ENCODE results near the gene NEK6. TPM values are rescaled to one million over a fixed set of nuclear protein-coding genes. Genes with fewer than 3 reads are reported as not detected.

Gene NEK6
- total and polyA plus RNA-seq, 2 of the 8 experiments (the other 6 are each of a cell fraction or from before 2014, with no cell fraction given) = 17.7 to 19.7 TPM

GRCh38 chr9:124368692-124369091 is 110.9 kb downstream of the NEK6 start:
- H2BK120ac ChIP-seq (replicated peaks; ENCODE audit: low read depth, low read length) = no peak overlapping the region
- H2AFZ ChIP-seq (ENCODE audit: low read length) = no peak overlapping the region
- CTCF ChIA-PET (ENCODE audit: partially characterized antibody) = no interaction called here
- H2BK5ac ChIP-seq (ENCODE audit: low read depth, low read length) = no peak overlapping the region
- no peak overlapping the region for H2BK15ac ChIP-seq (ENCODE audit: low read length)
- H3K18ac ChIP-seq (ENCODE audit: extremely low read depth, low read length) = no peak overlapping the region
- no peak overlapping the region for H3K4ac ChIP-seq (replicated peaks; ENCODE audit: insufficient read length, low read depth, low read length)
- DNase-seq (ENCODE audit: low read depth in 1 of 2, low spot score in 2 of 2) = no peak
- no peak for FAIRE-seq
- no peaks in the 10 kb centered on the region for H3K23me2 ChIP-seq (ENCODE audit: low read depth, low read length)
- no peak overlapping the region for H2BK12ac ChIP-seq (ENCODE audit: low read depth, low read length)
- H3K4me3 ChIP-seq (ENCODE audit: extremely low read depth in 1 of 4, insufficient read depth in 2 of 4, low read depth in 3 of 4, low read length in 4 of 4) = no peak overlapping the region
- peaks cover 0 to 4% (median 0%) of the 10 kb centered on the region in 4 experiments; a peak in 2 of 7 replicates for H3K4me1 ChIP-seq (replicated peaks in 1 of 4; ENCODE audit: control insufficient read depth in 3 of 4, insufficient read depth in 4 of 4, low read length in 3 of 4)
- H3K56ac ChIP-seq (replicated peaks; ENCODE audit: insufficient read length, low read depth, low read length) = no peak overlapping the region
- no peaks in the 10 kb centered on the region for H3K9me3 ChIP-seq (ENCODE audit: insufficient read depth in 2 of 2, low read depth in 1 of 2, low read length in 1 of 2)
- no peak overlapping the region for H2BK20ac ChIP-seq (ENCODE audit: low read length)
- H3K9ac ChIP-seq (replicated peaks in 1 of 4; ENCODE audit: extremely low read depth in 1 of 4, low read depth in 3 of 4, low read length in 3 of 4) = no peak overlapping the region
- H4K20me1 ChIP-seq (replicated peaks in 1 of 2; ENCODE audit: control insufficient read depth in 1 of 2, insufficient read depth in 2 of 2, low read length in 2 of 2) = peaks cover 0 to 21% of the 10 kb centered on the region in 2 experiments
- no peak overlapping the region for H4K5ac ChIP-seq (ENCODE audit: insufficient read length, low read depth, low read length)
- no peaks in the 10 kb centered on the region for H3K36me3 ChIP-seq (ENCODE audit: control insufficient read depth in 2 of 4, insufficient read depth in 4 of 4, low read length in 3 of 4)
- H3K27ac ChIP-seq (ENCODE audit: low read depth, low read length) = no peak overlapping the region
- H3K79me1 ChIP-seq (ENCODE audit: low read depth, low read length) = peaks cover 19% of the 10 kb centered on the region
- no peak for TF ChIP-seq SIRT6 (IDR thresholded peaks at IDR 0.05; ENCODE audit: low read length)
- TF ChIP-seq ATF2 (IDR thresholded peaks at IDR 0.05; ENCODE audit: low read length) = no peak
- no peak for TF ChIP-seq RNF2 (IDR thresholded peaks at IDR 0.05; ENCODE audit: borderline replicate concordance, low read depth, low read length, missing control alignments, poor library complexity, severe bottlenecking)
- no peak for TF ChIP-seq USF2 (IDR thresholded peaks at IDR 0.05; ENCODE audit: low read length)
- H4K8ac ChIP-seq (ENCODE audit: extremely low read depth, insufficient read depth, low read length) = no peak overlapping the region
- no peak overlapping the region for H3K14ac ChIP-seq (ENCODE audit: insufficient read length)
- POLR2A ChIA-PET (ENCODE audit: partially characterized antibody) = no interaction called here
- no peak overlapping the region for H4K91ac ChIP-seq (replicated peaks; ENCODE audit: insufficient read length, low read length)
- WGBS, 2 experiments (ENCODE audit: extremely low coverage in 1 of 2, insufficient coverage in 1 of 2, insufficient read length in 1 of 2, insufficient replicate concordance in 2 of 2, low coverage in 1 of 2, low lambda C conversion rate in 2 of 2, missing lambda C conversion rate in 1 of 2) = 87% methylated on average over 3 of the region's 3 CpGs; no CpG with 5 or more reads in 1 of the 2 experiments
- H3K27me3 ChIP-seq (replicated peaks in 1 of 4; ENCODE audit: control insufficient read depth in 3 of 4, extremely low read depth in 1 of 4, insufficient read depth in 3 of 4, low read length in 3 of 4) = no peaks in the 10 kb centered on the region
- no peak overlapping the region for H3K4me2 ChIP-seq (ENCODE audit: insufficient read depth in 1 of 2, low read depth in 2 of 2, low read length in 2 of 2)
- H2AK5ac ChIP-seq (ENCODE audit: low read depth, low read length) = no peak overlapping the region
- H3K79me2 ChIP-seq (ENCODE audit: control insufficient read depth in 1 of 2, insufficient read depth in 2 of 2, low read length in 2 of 2) = peaks cover 3 to 74% of the 10 kb centered on the region in 2 experiments
- H3K23ac ChIP-seq (ENCODE audit: insufficient read length) = no peak overlapping the region

Measured in H1 (cell line).